NCI-H1417 (cell line): ENCODE measurements around the gene ATP8B4.

Source experiments
- DNase-seq, 3 experiments: peaks; one replicate each; lab custom pipeline; 2025; lab: John Stamatoyannopoulos, UW

The ATP8B4 gene

GRCh38 chr15:49953421-49953820 is 165.6 kb downstream of the ATP8B4 start:
- DNase-seq = no peak

GRCh38 chr15:49946681-49947080 is 172.4 kb downstream of the ATP8B4 start:
- no peak for DNase-seq

GRCh38 chr15:49934487-49934886 is 184.5 kb downstream of the ATP8B4 start:
- no peak for DNase-seq

- no peak for DNase-seq
These were observed 191.7 kb downstream of the ATP8B4 start for GRCh38 chr15:49927189-49927861.

GRCh38 chr15:49926740-49927139 is 192.3 kb downstream of the ATP8B4 start:
- DNase-seq = no peak

- DNase-seq = no peak
These were observed 195.4 kb downstream of the ATP8B4 start for GRCh38 chr15:49923671-49924070.

GRCh38 chr15:49919034-49919433 is 200.0 kb downstream of the ATP8B4 start:
- DNase-seq = no peak

GRCh38 chr15:49918121-49918520 is 200.9 kb downstream of the ATP8B4 start:
- DNase-seq = no peak

- no peak for DNase-seq
These were observed 202.0 kb downstream of the ATP8B4 start for GRCh38 chr15:49916998-49917397.

- no peak for DNase-seq
These were observed 203.2 kb downstream of the ATP8B4 start for GRCh38 chr15:49915822-49916221.

GRCh38 chr15:49908933-49909295 is 210.1 kb downstream of the ATP8B4 start:
- DNase-seq = no peak

- no peak for DNase-seq
These were observed 210.6 kb downstream of the ATP8B4 start for GRCh38 chr15:49908236-49908932.

GRCh38 chr15:49906966-49907365 is 212.1 kb downstream of the ATP8B4 start:
- no peak for DNase-seq

GRCh38 chr15:49905221-49905620 is 213.8 kb downstream of the ATP8B4 start:
- no peak for DNase-seq

GRCh38 chr15:49904296-49904695 is 214.7 kb downstream of the ATP8B4 start:
- DNase-seq = no peak

- DNase-seq = no peak
These were observed 216.1 kb downstream of the ATP8B4 start for GRCh38 chr15:49902685-49903501.

- DNase-seq = no peak
These were observed 216.9 kb downstream of the ATP8B4 start for GRCh38 chr15:49901996-49902684.

GRCh38 chr15:49901321-49901720 is 217.7 kb downstream of the ATP8B4 start:
- no peak for DNase-seq

GRCh38 chr15:49900903-49901235 is 218.2 kb downstream of the ATP8B4 start:
- DNase-seq = no peak

GRCh38 chr15:49900006-49900902 is 218.8 kb downstream of the ATP8B4 start:
- DNase-seq = peak in 1 of 3 experiments; percentile 17

- DNase-seq = no peak
These were observed 220.3 kb downstream of the ATP8B4 start for GRCh38 chr15:49898575-49899283.
